ENCODE data around the gene CCDC102A. TPM values are rescaled to one million over a fixed set of nuclear protein-coding genes. Genes with fewer than 3 reads are reported as not detected.

The CCDC102A gene
- total RNA-seq, 1 donor from 2014 or later = 12.8 TPM

DNA sequence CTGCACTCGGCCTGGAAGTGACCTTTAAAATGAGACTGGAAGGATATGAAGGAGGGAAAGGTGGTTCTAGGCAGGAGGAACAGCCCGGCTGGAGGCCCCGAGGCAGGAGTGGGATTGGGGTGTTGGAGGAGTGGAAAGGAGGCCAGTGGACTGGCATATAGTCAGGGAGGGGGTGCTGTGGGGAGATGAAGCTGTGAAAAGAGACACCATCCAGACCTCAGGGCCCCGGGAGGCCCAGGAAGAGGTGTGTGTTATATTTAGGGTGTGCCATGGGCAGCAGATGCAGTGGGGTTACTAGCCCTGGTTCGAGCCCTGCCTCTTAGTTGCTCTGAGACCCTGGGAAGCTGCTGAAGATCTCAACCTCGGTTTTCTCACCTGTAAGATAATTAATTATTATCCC is 31.2 kb downstream of the CCDC102A start:
- Histone ChIP-seq H3K9me3 (no peaks in the 10 kb centered on the region), H3K4me3 (no peak overlapping the region), H3K4me1 (peaks cover 24% of the 10 kb centered on the region), H3K27me3 (ENCODE audit: low read depth) (no peaks in the 10 kb centered on the region), H3K36me3 (no peaks in the 10 kb centered on the region), H3K27ac (no peak overlapping the region)
- TF ChIP-seq, protein P1, sequence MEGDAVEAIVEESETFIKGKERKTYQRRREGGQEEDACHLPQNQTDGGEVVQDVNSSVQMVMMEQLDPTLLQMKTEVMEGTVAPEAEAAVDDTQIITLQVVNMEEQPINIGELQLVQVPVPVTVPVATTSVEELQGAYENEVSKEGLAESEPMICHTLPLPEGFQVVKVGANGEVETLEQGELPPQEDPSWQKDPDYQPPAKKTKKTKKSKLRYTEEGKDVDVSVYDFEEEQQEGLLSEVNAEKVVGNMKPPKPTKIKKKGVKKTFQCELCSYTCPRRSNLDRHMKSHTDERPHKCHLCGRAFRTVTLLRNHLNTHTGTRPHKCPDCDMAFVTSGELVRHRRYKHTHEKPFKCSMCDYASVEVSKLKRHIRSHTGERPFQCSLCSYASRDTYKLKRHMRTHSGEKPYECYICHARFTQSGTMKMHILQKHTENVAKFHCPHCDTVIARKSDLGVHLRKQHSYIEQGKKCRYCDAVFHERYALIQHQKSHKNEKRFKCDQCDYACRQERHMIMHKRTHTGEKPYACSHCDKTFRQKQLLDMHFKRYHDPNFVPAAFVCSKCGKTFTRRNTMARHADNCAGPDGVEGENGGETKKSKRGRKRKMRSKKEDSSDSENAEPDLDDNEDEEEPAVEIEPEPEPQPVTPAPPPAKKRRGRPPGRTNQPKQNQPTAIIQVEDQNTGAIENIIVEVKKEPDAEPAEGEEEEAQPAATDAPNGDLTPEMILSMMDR (IDR thresholded peaks at IDR 0.05) = no peak
- no peak for ATAC-seq
- intact Hi-C loops (cut with DNase I) = no loop called here
- DNase-seq = no peak

DNA sequence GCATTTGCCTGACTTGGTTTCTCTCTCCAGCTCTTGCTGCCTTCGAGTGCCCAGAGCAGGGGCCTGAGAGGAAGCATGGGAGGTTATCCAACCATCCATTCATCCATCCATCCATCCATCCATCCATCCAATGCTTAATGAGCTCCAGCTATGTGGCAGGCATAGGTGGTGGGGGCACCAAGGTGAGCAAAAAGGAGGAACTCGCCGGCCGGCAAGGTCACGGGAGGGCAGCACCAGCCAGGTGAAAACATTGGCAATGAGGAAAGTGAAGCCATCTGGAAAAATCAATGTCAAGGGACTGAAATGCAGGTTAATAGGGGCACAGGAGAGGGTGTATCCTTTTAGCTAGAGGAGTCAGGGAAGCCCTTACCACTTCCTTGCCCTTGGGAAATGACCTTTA is 31.9 kb downstream of the CCDC102A start:
- intact Hi-C loops (cut with DNase I) = no loop called here
- no peak overlapping the region for H3K4me3 ChIP-seq
- H3K4me1 ChIP-seq = peaks cover 21% of the 10 kb centered on the region
- no peaks in the 10 kb centered on the region for H3K27me3 ChIP-seq (ENCODE audit: low read depth)
- H3K36me3 ChIP-seq = no peaks in the 10 kb centered on the region
- ATAC-seq (no peak), DNase-seq (no peak)
- H3K27ac ChIP-seq = no peak overlapping the region
- H3K9me3 ChIP-seq = no peaks in the 10 kb centered on the region
- TF ChIP-seq, protein P1 (IDR thresholded peaks at IDR 0.05) = no peak

DNA sequence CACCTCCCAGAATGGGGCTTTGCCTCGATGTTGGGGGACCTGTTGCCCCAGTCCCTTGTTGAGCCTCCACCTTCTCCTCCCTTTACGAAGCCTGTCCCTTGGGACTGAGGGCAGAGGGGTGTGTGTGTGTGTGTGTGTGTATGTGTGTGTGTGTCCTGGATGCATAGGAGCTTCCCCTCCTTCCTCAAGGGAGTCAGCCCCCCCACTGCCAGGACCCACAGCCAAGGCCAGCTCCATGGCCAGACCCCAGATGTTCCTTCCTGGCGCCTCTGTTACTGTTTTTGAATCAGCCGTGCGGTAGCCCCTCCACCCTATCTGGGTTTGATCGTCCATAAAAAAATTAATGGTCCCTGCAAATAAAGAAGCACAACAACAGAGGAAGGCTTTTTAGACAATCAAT is 32.4 kb downstream of the CCDC102A start:
- intact Hi-C loops (cut with DNase I) = no loop called here
- Histone ChIP-seq H3K4me3 (no peak overlapping the region), H3K9me3 (no peaks in the 10 kb centered on the region), H3K27ac (no peak overlapping the region), H3K27me3 (ENCODE audit: low read depth) (no peaks in the 10 kb centered on the region), H3K4me1 (peaks cover 21% of the 10 kb centered on the region), H3K36me3 (no peaks in the 10 kb centered on the region)
- DNase-seq (no peak), ATAC-seq (no peak)
- TF ChIP-seq, protein P1 (IDR thresholded peaks at IDR 0.05) = no peak

DNA sequence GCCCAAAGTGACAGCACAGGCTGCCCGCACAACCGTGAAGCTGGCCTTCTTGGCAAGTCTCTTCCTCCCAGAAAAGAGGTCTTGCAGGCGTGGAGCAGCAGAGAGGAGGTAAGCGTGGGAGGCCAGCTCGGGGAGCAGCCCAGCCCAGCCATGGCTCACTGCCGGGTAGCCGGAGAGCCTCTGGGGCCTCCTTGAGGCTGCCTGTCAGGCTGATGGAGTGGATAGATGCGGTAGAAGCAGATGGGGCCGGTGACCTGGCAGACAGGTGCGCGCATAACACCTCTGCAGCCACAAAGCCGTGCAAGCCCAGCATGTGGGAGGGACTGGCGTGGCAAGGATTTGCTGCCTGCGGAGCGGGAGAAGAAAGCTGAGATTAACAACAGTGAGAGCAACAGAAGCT is 33.0 kb downstream of the CCDC102A start:
- peak; percentile 15 to 28 for ATAC-seq
- intact Hi-C loops (cut with DNase I) = no loop called here
- peaks cover 21% of the 10 kb centered on the region for H3K4me1 ChIP-seq
- no peaks in the 10 kb centered on the region for H3K36me3 ChIP-seq
- no peak overlapping the region for H3K27ac ChIP-seq
- no peak overlapping the region for H3K4me3 ChIP-seq
- no peaks in the 10 kb centered on the region for H3K9me3 ChIP-seq
- DNase-seq = no peak
- H3K27me3 ChIP-seq (ENCODE audit: low read depth) = no peaks in the 10 kb centered on the region
- TF ChIP-seq, protein P1 (IDR thresholded peaks at IDR 0.05) = no peak

DNA sequence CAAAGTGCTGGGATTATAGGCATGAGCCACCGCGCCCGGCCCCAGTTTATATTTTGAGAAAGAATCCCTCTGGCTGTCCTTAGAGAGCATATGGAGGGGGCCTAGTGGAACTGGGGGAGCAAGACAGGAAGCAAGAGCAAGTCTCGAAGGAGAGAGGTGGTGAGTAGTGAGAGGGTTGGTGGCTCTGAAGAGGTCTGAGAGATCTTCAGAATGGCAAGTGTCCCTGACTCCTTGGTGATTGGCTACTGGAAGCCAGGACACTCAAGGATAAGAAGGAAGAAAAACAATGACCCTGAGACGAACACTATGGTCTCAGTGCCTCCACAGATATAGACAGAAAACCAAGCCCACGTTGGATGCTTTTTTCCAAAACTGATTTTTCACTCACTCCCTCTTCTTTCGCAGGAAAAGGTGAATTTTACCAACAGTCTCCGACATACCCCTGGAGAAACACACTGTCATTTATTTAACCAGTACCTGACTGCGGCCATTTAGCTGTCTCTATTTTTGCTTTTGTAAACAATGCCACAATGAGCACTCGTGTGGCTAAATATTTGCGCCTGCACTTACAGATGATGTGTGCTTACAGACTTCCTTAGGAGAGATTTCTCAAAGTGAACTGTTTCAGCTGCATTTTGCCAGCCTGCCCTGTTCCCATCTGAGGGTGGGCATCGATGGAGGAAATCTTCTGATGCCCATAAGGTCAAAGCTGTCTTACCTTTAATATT is 34.2 kb downstream of the CCDC102A start:
- TF ChIP-seq, protein P1 (IDR thresholded peaks at IDR 0.05) = no peak
- no peaks in the 10 kb centered on the region for H3K27me3 ChIP-seq (ENCODE audit: low read depth)
- no peaks in the 10 kb centered on the region for H3K9me3 ChIP-seq
- H3K27ac ChIP-seq = no peak overlapping the region
- peak; percentile 77 to 90 for ATAC-seq
- intact Hi-C loops (cut with DNase I) = no loop called here
- H3K36me3 ChIP-seq = no peaks in the 10 kb centered on the region
- no peak for DNase-seq
- H3K4me3 ChIP-seq = no peak overlapping the region
- H3K4me1 ChIP-seq = peaks cover 21% of the 10 kb centered on the region

Measured in lower lobe of right lung (tissue), 2 donors.